ENCODE data around the gene SMURF2. TPM values are rescaled to one million over a fixed set of nuclear protein-coding genes. Genes with fewer than 3 reads are reported as not detected.

Gene SMURF2
- total and polyA plus RNA-seq, 9 of the 15 experiments (the other 6 are each of a cell fraction or from before 2014, with no cell fraction given): 3.8 to 22.0 (median 14.8) TPM

DNA sequence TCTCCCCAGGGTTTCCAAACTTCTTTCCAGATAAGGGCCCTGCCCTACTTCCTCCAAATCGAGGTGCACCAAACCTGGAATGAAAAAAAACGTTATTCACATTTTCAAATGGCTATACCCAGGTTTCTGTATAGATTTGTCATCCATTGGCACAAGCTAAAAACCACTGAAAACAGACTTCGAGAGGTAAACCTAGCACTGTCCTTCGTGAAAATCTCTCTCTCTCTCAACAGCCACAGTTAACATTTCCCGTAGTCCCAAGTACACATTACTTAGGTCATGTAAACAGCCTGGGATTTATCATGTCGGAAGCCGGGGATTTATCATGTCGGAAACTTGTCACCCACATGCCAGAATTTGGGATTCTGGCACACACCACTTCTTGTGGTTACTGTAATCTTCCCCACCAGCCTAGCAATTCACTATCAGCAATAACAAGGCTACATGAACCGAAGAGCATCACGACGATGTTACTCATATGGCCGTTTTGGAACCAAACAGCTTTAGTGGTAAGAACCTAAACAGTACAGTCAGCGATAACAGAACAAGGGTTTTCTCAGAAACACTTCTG, 157.3 kb downstream of the SMURF2 start (continued):
- TF ChIP-seq NCOA4 (IDR thresholded peaks at IDR 0.05; ENCODE audit: partially characterized antibody): no peak
- TF ChIP-seq ZNF23 (CRISPR knock-in tag; IDR thresholded peaks at IDR 0.05): no peak
- no peak for TF ChIP-seq BRF1 (IDR thresholded peaks at IDR 0.05; ENCODE audit: borderline replicate concordance, extremely low read depth, insufficient read length)
- TF ChIP-seq, protein P1, sequence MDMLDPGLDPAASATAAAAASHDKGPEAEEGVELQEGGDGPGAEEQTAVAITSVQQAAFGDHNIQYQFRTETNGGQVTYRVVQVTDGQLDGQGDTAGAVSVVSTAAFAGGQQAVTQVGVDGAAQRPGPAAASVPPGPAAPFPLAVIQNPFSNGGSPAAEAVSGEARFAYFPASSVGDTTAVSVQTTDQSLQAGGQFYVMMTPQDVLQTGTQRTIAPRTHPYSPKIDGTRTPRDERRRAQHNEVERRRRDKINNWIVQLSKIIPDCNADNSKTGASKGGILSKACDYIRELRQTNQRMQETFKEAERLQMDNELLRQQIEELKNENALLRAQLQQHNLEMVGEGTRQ (CRISPR knock-in tag; IDR thresholded peaks at IDR 0.05): no peak
- TF ChIP-seq NFXL1 (CRISPR knock-in tag; IDR thresholded peaks at IDR 0.05): no peak
- no peak for TF ChIP-seq SP1 (CRISPR knock-in tag; IDR thresholded peaks at IDR 0.05)
- no peak for TF ChIP-seq ZNF551 (CRISPR knock-in tag; IDR thresholded peaks at IDR 0.05)
- TF ChIP-seq EHMT2 (IDR thresholded peaks at IDR 0.05): no peak
- no peak for TF ChIP-seq ZNF766 (CRISPR knock-in tag; conservative IDR thresholded peaks at IDR 0.05)
- TF ChIP-seq, protein P2, sequence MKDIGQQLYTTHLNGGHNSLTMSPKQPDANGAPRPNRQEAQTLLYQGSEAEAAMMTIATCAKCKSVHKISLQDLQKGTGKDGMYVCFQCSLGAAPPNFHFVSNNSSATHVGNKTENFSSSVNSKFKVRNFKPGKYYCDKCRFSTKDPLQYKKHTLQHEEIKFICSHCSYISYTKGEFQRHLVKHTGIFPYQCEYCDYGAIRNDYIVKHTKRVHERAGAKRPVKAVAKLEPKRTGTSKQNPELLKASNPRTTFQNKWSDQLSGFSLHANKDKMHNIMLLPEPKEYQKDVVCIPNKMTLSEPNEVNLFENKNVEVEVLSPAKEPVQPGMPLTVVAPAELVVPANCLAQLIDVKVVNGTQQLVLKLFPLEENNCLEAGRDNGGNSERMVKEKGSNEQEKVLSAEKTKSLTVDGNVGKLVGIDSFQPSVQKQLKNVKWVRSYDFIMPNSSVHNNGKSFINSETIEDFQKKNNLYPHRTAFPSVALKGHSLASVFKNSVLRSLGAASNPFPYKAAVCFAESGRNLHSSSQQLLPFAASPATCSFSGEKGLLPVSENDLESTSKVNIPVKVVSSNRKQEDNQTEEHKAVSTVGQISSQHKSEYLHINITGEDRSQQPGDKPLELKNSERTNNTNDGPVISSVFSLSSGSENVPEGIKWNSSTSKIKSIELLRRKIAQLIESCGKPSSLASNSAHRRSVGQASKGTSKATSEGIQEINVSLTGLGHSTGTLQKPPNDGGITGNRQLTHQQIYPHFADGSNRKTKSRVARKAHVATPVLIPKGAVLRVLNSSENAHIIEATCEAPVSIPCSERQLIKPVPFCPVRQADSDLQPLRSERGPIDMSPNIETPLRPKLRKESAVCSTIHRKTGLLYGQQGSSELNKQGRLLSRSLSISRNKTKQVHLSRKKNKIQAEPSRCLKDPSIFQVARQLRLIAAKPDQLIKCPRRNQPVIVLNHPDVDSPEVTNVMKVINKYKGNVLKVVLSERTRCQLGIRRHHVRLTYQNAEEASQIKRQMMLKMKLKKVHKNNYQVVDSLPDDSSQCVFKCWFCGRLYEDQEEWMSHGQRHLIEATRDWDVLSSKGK (CRISPR knock-in tag; IDR thresholded peaks at IDR 0.05): no peak
- no peak for TF ChIP-seq ESRRB (CRISPR knock-in tag; IDR thresholded peaks at IDR 0.05; ENCODE audit: borderline replicate concordance)
- no peak for TF ChIP-seq SIN3B (IDR thresholded peaks at IDR 0.05; ENCODE audit: low read depth)
- TF ChIP-seq, protein P3, sequence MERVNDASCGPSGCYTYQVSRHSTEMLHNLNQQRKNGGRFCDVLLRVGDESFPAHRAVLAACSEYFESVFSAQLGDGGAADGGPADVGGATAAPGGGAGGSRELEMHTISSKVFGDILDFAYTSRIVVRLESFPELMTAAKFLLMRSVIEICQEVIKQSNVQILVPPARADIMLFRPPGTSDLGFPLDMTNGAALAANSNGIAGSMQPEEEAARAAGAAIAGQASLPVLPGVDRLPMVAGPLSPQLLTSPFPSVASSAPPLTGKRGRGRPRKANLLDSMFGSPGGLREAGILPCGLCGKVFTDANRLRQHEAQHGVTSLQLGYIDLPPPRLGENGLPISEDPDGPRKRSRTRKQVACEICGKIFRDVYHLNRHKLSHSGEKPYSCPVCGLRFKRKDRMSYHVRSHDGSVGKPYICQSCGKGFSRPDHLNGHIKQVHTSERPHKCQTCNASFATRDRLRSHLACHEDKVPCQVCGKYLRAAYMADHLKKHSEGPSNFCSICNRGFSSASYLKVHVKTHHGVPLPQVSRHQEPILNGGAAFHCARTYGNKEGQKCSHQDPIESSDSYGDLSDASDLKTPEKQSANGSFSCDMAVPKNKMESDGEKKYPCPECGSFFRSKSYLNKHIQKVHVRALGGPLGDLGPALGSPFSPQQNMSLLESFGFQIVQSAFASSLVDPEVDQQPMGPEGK (CRISPR knock-in tag; IDR thresholded peaks at IDR 0.05; ENCODE audit: borderline replicate concordance): no peak

Data from K562 (cell line).